ENCODE data around the gene ZNF646. TPM values are rescaled to one million over a fixed set of nuclear protein-coding genes. Genes with fewer than 3 reads are reported as not detected.
A peak's percentile ranks its signal among the peaks of the same experiment; 100 is the strongest.

Gene ZNF646
- total RNA-seq, 4 donors from 2014 or later: 10.9 to 16.9 (median 13.6) TPM

DNA sequence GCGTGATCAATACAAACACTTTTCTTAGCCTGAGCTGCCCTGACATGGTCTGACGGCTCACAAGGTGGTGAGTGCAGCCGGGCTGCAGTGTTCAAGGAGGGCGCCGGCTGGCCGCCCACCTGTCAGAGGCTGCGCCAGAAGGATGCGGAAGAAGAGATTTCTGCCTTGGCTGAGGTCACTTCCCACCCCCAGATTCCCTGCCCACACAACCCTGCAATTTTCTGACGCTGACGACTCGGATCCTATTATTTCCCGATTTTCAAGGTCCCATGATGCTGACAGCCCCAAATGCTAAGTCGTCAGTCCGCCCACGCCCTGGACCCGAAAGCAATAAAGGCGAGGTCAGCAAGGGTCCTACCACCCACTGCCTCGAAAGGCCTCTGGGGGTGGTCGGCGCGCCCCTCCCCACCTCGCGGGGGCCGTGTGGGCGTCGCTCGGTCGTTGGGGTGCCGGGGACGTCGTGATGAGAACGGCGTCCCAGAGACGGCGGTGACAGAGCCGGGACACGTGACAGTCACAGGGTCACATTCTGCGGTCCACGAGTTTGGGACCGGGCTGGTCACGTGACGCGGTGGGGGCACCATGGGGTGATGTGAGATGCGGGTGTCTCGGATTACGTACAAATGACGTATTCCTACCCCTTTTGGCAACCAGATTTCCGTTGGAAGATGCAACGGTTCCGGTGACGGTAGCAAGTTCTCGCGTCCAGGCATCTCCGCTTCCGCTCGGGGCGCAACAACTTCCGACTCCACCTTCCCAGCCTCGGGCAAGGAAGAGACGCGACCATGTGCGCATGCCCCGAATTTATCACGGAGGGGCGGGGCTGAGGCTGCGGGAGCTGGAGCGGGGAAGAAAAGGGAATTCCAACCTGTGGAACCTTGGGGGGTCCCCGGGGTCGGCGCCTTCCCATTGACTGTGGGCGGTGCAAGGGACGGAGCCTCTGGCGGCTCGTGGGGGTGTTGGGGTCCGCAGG, 41.2 kb upstream of the ZNF646 start, which contains the start of gene STX4:
Gene STX4, plus strand, starts transcription at position 823 of the 973 bp plus-strand sequence. CDS start 248 bp downstream, outside the sequence.
- H3K27me3 ChIP-seq: no peaks in the 10 kb centered on the region
- WGBS, 2 donors (ENCODE audit: low coverage in 1 of 2): 1 to 2% methylated on average over 18 to 20 of the region's 75 CpGs
- ATAC-seq: peak; percentile 94
- H3K4me3 ChIP-seq: peak within 1 kb of the TSS; percentile 70 to 81
- H3K27ac ChIP-seq: peak within 1 kb of the TSS; percentile 79 to 96 (median 94)
- TF ChIP-seq POLR2A (IDR thresholded peaks at IDR 0.05) (no peak), POLR2AphosphoS5 (IDR thresholded peaks at IDR 0.05) (peak; percentile 73), EP300 (IDR thresholded peaks at IDR 0.05) (no peak)
- TF ChIP-seq, protein P1, sequence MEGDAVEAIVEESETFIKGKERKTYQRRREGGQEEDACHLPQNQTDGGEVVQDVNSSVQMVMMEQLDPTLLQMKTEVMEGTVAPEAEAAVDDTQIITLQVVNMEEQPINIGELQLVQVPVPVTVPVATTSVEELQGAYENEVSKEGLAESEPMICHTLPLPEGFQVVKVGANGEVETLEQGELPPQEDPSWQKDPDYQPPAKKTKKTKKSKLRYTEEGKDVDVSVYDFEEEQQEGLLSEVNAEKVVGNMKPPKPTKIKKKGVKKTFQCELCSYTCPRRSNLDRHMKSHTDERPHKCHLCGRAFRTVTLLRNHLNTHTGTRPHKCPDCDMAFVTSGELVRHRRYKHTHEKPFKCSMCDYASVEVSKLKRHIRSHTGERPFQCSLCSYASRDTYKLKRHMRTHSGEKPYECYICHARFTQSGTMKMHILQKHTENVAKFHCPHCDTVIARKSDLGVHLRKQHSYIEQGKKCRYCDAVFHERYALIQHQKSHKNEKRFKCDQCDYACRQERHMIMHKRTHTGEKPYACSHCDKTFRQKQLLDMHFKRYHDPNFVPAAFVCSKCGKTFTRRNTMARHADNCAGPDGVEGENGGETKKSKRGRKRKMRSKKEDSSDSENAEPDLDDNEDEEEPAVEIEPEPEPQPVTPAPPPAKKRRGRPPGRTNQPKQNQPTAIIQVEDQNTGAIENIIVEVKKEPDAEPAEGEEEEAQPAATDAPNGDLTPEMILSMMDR (IDR thresholded peaks at IDR 0.05): no peak
- peaks cover 0 to 37% (median 4%) of the 10 kb centered on the region in 3 donors for H3K4me1 ChIP-seq
- peaks cover 0 to 34% of the 10 kb centered on the region in 2 donors for H3K36me3 ChIP-seq
- no peaks in the 10 kb centered on the region for H3K9me3 ChIP-seq

DNA sequence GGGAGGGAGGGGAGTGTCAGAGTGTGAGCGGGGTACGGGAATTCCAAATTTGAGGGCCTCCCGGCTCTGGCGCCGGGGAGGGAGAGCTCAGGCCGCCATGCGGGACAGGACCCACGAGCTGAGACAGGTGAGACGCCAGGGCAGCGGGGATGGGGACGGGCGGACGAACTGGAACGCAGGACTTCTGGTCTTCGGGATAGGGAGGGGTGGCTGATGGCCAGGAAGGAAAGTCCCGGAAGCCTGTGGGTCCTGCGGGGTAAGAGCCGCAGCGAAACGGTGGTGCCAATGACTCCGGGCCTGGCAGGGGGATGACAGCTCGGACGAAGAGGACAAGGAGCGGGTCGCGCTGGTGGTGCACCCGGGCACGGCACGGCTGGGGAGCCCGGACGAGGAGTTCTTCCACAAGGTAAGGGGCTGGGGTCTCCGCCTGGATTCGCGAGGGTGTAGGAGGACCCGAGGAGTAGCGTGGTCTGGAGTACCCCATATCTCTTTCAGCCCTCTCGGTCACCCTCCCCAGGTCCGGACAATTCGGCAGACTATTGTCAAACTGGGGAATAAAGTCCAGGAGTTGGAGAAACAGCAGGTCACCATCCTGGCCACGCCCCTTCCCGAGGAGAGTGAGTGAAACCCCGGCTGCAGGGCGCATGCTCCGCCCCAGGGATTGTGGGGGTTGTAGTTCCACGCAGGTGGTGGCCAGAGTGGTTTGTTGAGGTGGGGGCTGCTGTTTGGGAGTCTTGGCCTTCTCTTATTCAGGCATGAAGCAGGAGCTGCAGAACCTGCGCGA, 40.3 kb upstream of the ZNF646 start:
- TF ChIP-seq POLR2A (IDR thresholded peaks at IDR 0.05): peak in 1 of 2 donors; percentile 23
- TF ChIP-seq, protein P1 (IDR thresholded peaks at IDR 0.05): no peak
- no peaks in the 10 kb centered on the region for H3K27me3 ChIP-seq
- H3K4me1 ChIP-seq: peaks cover 0 to 37% (median 4%) of the 10 kb centered on the region in 3 donors
- ATAC-seq: peak; percentile 72
- peak overlapping the region; percentile 34 to 96 (median 94) for H3K27ac ChIP-seq
- WGBS, 2 donors (ENCODE audit: low coverage in 1 of 2): 0% methylated on average over 5 of the region's 47 CpGs; no CpG with 5 or more reads in 1 of the 2 donors
- peak overlapping the region; percentile 70 to 81 for H3K4me3 ChIP-seq
- H3K9me3 ChIP-seq: no peaks in the 10 kb centered on the region
- H3K36me3 ChIP-seq: peaks cover 0 to 43% of the 10 kb centered on the region in 2 donors

DNA sequence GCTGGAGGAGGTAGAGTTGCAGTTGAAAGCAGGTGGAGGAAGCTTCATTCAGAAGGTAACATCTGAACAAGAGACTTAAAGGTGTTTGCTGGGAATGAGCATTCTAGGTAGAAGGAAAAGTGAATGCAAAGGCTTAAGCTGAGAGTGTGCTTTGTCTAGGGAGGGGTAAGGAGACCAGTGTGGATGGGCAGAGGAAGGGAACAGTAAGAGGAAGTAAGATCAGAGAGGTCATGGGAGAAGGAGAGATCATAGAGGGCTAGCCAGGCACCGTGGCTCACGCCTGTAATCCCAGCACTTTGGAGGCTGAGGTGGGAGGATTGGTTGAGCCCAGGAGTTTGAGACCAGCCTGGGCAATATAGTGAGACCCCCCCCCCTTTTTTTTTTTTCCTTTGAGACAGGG, 37.5 kb upstream of the ZNF646 start:
- no peaks in the 10 kb centered on the region for H3K9me3 ChIP-seq
- no peak overlapping the region for H3K27ac ChIP-seq
- no peaks in the 10 kb centered on the region for H3K27me3 ChIP-seq
- H3K4me3 ChIP-seq: no peak overlapping the region
- H3K36me3 ChIP-seq: peaks cover 0 to 68% of the 10 kb centered on the region in 2 donors
- no peak for ATAC-seq
- TF ChIP-seq EP300 (IDR thresholded peaks at IDR 0.05) (no peak), POLR2AphosphoS5 (IDR thresholded peaks at IDR 0.05) (no peak), POLR2A (IDR thresholded peaks at IDR 0.05) (no peak)
- TF ChIP-seq, protein P1 (IDR thresholded peaks at IDR 0.05): no peak
- peaks cover 0 to 37% (median 4%) of the 10 kb centered on the region in 3 donors for H3K4me1 ChIP-seq
- WGBS, 2 donors (ENCODE audit: low coverage in 1 of 2): 65 to 95% methylated on average over 2 of the region's 2 CpGs

DNA sequence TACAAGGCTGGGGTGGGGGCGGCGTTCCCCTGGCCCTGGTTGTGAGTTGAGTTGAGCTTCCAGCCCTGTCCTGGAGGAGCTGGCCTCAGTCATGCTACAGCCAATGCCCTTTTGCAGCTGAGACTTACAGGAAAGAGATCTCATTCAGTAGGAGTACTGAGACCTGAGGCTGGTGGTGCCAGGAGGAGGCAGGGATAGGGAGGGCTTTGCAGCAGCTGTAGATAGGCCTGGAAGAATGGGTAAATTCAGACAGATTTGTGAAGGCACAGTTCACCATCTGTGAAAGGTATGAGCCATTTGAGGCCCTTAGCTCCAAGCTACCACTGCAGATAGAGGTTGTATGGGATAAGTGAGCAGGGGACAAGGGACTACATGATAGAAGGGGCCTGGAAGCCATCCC, 35.2 kb upstream of the ZNF646 start:
- WGBS, 2 donors (ENCODE audit: low coverage in 1 of 2): no CpG with 5 or more reads among the region's 2 CpGs
- H3K27ac ChIP-seq: no peak overlapping the region
- H3K4me1 ChIP-seq: peaks cover 0 to 25% (median 4%) of the 10 kb centered on the region in 3 donors
- no peak overlapping the region for H3K4me3 ChIP-seq
- peaks cover 0 to 86% of the 10 kb centered on the region in 2 donors for H3K36me3 ChIP-seq
- no peaks in the 10 kb centered on the region for H3K27me3 ChIP-seq
- H3K9me3 ChIP-seq: no peaks in the 10 kb centered on the region
- TF ChIP-seq, protein P1 (IDR thresholded peaks at IDR 0.05): no peak
- TF ChIP-seq POLR2A (IDR thresholded peaks at IDR 0.05) (no peak), POLR2AphosphoS5 (IDR thresholded peaks at IDR 0.05) (no peak), EP300 (IDR thresholded peaks at IDR 0.05) (no peak)
- ATAC-seq: no peak

Measured in gastroesophageal sphincter (tissue), 4 donors.